Stomach (tissue), 9 donors: Measurements from ENCODE around the gene MT1G. TPM values are rescaled to one million over a fixed set of nuclear protein-coding genes. Genes with fewer than 3 reads are reported as not detected.

Experiments used
- DNase-seq, 2 donors: peaks; one replicate each; pipeline versions ENCODE4 v3.0.0 to v3.0.0-alpha.2; 2013 to 2019
- H3K27ac ChIP-seq, 5 donors: fragments of 200-600 bp in 4 of 5; sonication (generic) in 4 of 5; one replicate each; pipeline ENCODE4 v1.5.1; 2013 to 2019; ENCODE audit warnings: mild to moderate bottlenecking in 1 of 5, moderate library complexity in 1 of 5
- H3K27me3 ChIP-seq, 3 donors: fragments of 200-600 bp; sonication (generic); one replicate each; pipeline ENCODE4 v1.5.1; 2017 to 2019; ENCODE audit warnings: mixed run types in 1 of 3
- H3K36me3 ChIP-seq, 4 donors: fragments of 200-600 bp; sonication (generic); 1 replicate in 3 of 4; 2 replicates in 1 of 4; pipeline ENCODE4 v1.5.1; 2016 to 2019
- H3K4me1 ChIP-seq, 4 donors: fragments of 200-600 bp; sonication (generic); one replicate each; pipeline ENCODE4 v1.5.1; 2016 to 2019
- H3K4me3 ChIP-seq, 4 donors: fragments of 200-600 bp; sonication (generic) in 3 of 4; one replicate each; pipeline ENCODE4 v1.5.1; 2016 to 2019; ENCODE audit warnings: mild to moderate bottlenecking in 1 of 4
- H3K9me3 ChIP-seq, 4 donors: fragments of 200-600 bp; sonication (generic); one replicate each; pipeline ENCODE4 v1.5.1; 2016 to 2019
- EP300 ChIP-seq: sonication (generic); formaldehyde crosslinking; IDR thresholded peaks from one replicate; pipeline ENCODE4 v1.6.1; 2017; ENCODE audit warnings: antibody characterized with exemption
- POLR2A ChIP-seq, 4 donors: fragments of 450-650 bp; IDR thresholded peaks; one replicate each; pipeline ENCODE4 v1.6.1; 2016; ENCODE audit warnings: antibody characterized with exemption in 4 of 4, control low read depth in 2 of 4, mild to moderate bottlenecking in 1 of 4, moderate library complexity in 1 of 4
- POLR2AphosphoS5 ChIP-seq, 3 donors: sonication (generic); formaldehyde crosslinking; IDR thresholded peaks; one replicate each; pipeline ENCODE4 v1.6.1; 2016; ENCODE audit warnings: antibody characterized with exemption in 3 of 3
- WGBS, 5 donors: extraction: QIAGEN DNeasy Blood & Tissue Kit in 3 of 5; methylation state at CpG; one replicate each; pipeline versions ENCODE4 v1.1.5 to v1.1.7; 2013 to 2018; 5-methylcytosine and 5-hydroxymethylcytosine counted together
- intact Hi-C: fragments of 100-400 bp; cut with DNase I; formaldehyde crosslinking; loops from one replicate; pipeline ENCODE4 v1.15.1; 2023; ENCODE audit warnings: low total_unique reads
- polyA plus RNA-seq, 3 donors: library from polyadenylated mRNA; stranded (reverse); fragments of 200-250 nt; gene quantifications; one replicate each; pipeline ENCODE4 v1.2.3, GENCODE V29; 2013
- total RNA-seq, 5 donors: library from RNA; depleted of rRNA; stranded (reverse); fragments of >200 nt; gene quantifications; one replicate each; pipeline versions ENCODE4 v1.1.0 to v1.2.3, GENCODE V29; 2014 to 2016
- TF ChIP-seq, protein P1 (sequence below), 7 experiments: fragments of 450-650 bp in 4 of 7; fragments of 200-600 bp in 3 of 7; sonication (generic) in 3 of 7; IDR thresholded peaks; one replicate each; pipeline ENCODE4 v1.5.1; 2016 to 2019; ENCODE audit warnings: antibody characterized with exemption in 7 of 7, control low read depth in 2 of 7, mild to moderate bottlenecking in 1 of 7
- donor health status: healthy with polysubstance abuse.
- donor health status: Bipolar disorder and iron deficiency.
- donor health status: healthy.

Gene MT1G
- total and polyA plus RNA-seq, 8 donors: 174 to 4,171 (median 873) TPM; not detected in 2

GRCh38 chr16:56620339-56620897 is 47.4 kb downstream of the MT1G start:
- WGBS, 5 donors: 79 to 92% (median 81%) methylated on average over 7 to 8 of the region's 8 CpGs
- no peak for DNase-seq
- H3K4me1 ChIP-seq: peaks cover 14 to 34% (median 22%) of the 10 kb centered on the region in 4 donors
- intact Hi-C loops: no loop called here
- H3K27me3 ChIP-seq: peaks cover 0 to 25% (median 0%) of the 10 kb centered on the region in 3 donors
- H3K36me3 ChIP-seq: no peaks in the 10 kb centered on the region
- TF ChIP-seq EP300 (no peak), POLR2AphosphoS5 (IDR thresholded peaks at IDR 0.05) (no peak), POLR2A (IDR thresholded peaks at IDR 0.05) (no peak)
- TF ChIP-seq, protein P1, sequence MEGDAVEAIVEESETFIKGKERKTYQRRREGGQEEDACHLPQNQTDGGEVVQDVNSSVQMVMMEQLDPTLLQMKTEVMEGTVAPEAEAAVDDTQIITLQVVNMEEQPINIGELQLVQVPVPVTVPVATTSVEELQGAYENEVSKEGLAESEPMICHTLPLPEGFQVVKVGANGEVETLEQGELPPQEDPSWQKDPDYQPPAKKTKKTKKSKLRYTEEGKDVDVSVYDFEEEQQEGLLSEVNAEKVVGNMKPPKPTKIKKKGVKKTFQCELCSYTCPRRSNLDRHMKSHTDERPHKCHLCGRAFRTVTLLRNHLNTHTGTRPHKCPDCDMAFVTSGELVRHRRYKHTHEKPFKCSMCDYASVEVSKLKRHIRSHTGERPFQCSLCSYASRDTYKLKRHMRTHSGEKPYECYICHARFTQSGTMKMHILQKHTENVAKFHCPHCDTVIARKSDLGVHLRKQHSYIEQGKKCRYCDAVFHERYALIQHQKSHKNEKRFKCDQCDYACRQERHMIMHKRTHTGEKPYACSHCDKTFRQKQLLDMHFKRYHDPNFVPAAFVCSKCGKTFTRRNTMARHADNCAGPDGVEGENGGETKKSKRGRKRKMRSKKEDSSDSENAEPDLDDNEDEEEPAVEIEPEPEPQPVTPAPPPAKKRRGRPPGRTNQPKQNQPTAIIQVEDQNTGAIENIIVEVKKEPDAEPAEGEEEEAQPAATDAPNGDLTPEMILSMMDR (IDR thresholded peaks at IDR 0.05): no peak
- no peaks in the 10 kb centered on the region for H3K9me3 ChIP-seq
- no peak overlapping the region for H3K4me3 ChIP-seq
- no peak overlapping the region for H3K27ac ChIP-seq

DNA sequence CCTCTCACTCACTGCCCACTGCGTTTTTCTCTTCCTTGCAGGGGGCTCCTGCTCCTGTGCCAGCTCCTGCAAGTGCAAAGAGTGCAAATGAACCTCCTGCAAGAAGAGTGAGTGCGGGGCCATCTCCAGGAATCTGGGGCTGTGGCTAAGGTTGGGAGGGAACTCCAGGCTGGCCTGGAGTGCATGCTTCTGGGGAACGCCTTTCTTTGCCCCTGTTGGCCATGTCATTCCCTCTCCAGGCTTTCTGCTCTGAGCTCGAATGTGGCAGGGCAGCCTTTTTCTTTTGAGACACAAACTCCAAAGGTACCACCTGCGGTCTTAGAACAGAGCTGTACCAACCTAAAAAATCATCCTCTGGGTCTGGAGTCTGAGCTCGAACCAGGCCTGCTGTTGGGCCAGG is 49.7 kb downstream of the MT1G start:
- WGBS, 5 donors: 66 to 73% (median 71%) methylated on average over 6 of the region's 6 CpGs
- H3K9me3 ChIP-seq: no peaks in the 10 kb centered on the region
- peak overlapping the region in 1 of 4 donors; percentile 45 for H3K4me3 ChIP-seq
- H3K27me3 ChIP-seq: peaks cover 0 to 17% (median 0%) of the 10 kb centered on the region in 3 donors
- H3K27ac ChIP-seq: peak overlapping the region in 1 of 5 donors; percentile 77
- H3K36me3 ChIP-seq: no peaks in the 10 kb centered on the region
- intact Hi-C loops: no loop called here
- no peak for DNase-seq
- TF ChIP-seq EP300 (no peak), POLR2AphosphoS5 (IDR thresholded peaks at IDR 0.05) (no peak), POLR2A (IDR thresholded peaks at IDR 0.05) (no peak)
- TF ChIP-seq, protein P1 (IDR thresholded peaks at IDR 0.05): no peak
- peaks cover 14 to 39% (median 22%) of the 10 kb centered on the region in 4 donors for H3K4me1 ChIP-seq

GRCh38 chr16:56617212-56618085 is 50.4 kb downstream of the MT1G start:
- Histone ChIP-seq H3K36me3 (no peaks in the 10 kb centered on the region), H3K4me1 (peaks cover 14 to 39% (median 22%) of the 10 kb centered on the region in 4 donors), H3K9me3 (no peaks in the 10 kb centered on the region), H3K4me3 (peak overlapping the region; percentile 42 to 47 (median 44)), H3K27me3 (peaks cover 0 to 17% (median 0%) of the 10 kb centered on the region in 3 donors), H3K27ac (peak overlapping the region; percentile 64 to 77 (median 70))
- intact Hi-C loops: no loop called here
- TF ChIP-seq EP300 (no peak), POLR2A (IDR thresholded peaks at IDR 0.05) (no peak), POLR2AphosphoS5 (IDR thresholded peaks at IDR 0.05) (peak in 2 of 3 donors; percentile 74 to 78)
- TF ChIP-seq, protein P1 (IDR thresholded peaks at IDR 0.05): peak in 1 of 7 experiments; percentile 3
- WGBS, 5 donors: 1 to 5% (median 3%) methylated on average over 23 to 40 of the region's 41 CpGs
- peak; percentile 80 to 87 for DNase-seq

Other genes with a start within 250 kb of the MT1G start
- 100 to 1,000 TPM in 3 of 5 donors, 10 to 100 TPM in 2; 43.7 to 254 (median 102) TPM for gene AMFR, start 242.5 kb downstream of the MT1G start, total RNA-seq
- 10 to 100 TPM; 16.8 to 30.9 (median 17.4) TPM for gene AMFR, start 242.5 kb downstream of the MT1G start, polyA plus RNA-seq
- 100 to 1,000 TPM in 2 of 5 donors, 10 to 100 TPM in 2, 1 to 10 TPM in 1; 6.4 to 174 (median 30.4) TPM for gene NUDT21, start 216.7 kb downstream of the MT1G start, total RNA-seq
- 10 to 100 TPM; 19.4 to 28.6 (median 26.0) TPM for gene NUDT21, start 216.7 kb downstream of the MT1G start, polyA plus RNA-seq
- gene OGFOD1, start 216.5 kb downstream of the MT1G start, total RNA-seq: 100 to 1,000 TPM in 1 of 5 donors, 10 to 100 TPM in 4; 16.3 to 167 (median 38.0) TPM
- gene OGFOD1, start 216.5 kb downstream of the MT1G start, polyA plus RNA-seq: 1 to 10 TPM; 8.4 to 8.7 (median 8.6) TPM
- gene BBS2, start 148.0 kb downstream of the MT1G start, total RNA-seq: 100 to 1,000 TPM in 1 of 5 donors, 10 to 100 TPM in 4; 11.3 to 142 (median 72.4) TPM
- 10 to 100 TPM; 16.4 to 35.1 (median 28.3) TPM for gene BBS2, start 148.0 kb downstream of the MT1G start, polyA plus RNA-seq
- not detected for gene MT4, start 103.0 kb downstream of the MT1G start, total RNA-seq
- not detected for gene MT4, start 103.0 kb downstream of the MT1G start, polyA plus RNA-seq
- gene MT3, start 78.5 kb downstream of the MT1G start, total RNA-seq: 1 to 10 TPM in 1 of 5 donors, not detected in 4; 2.2 TPM
- gene MT3, start 78.5 kb downstream of the MT1G start, polyA plus RNA-seq: 1 to 10 TPM; 3.1 to 5.0 (median 4.9) TPM
- 100 to 1,000 TPM in 3 of 5 donors, 10 to 100 TPM in 2; 38.8 to 291 (median 111) TPM for gene MT2A, start 59.5 kb downstream of the MT1G start, total RNA-seq
- gene MT2A, start 59.5 kb downstream of the MT1G start, polyA plus RNA-seq: 1,000 to 10,000 TPM in 2 of 3 donors, 100 to 1,000 TPM in 1; 949 to 1,839 (median 1,778) TPM
- gene MT1E, start 42.3 kb downstream of the MT1G start, total RNA-seq: 100 to 1,000 TPM in 4 of 5 donors, 10 to 100 TPM in 1; 16.1 to 704 (median 292) TPM
- 1,000 to 10,000 TPM in 2 of 3 donors, 100 to 1,000 TPM in 1; 445 to 1,956 (median 1,098) TPM for gene MT1E, start 42.3 kb downstream of the MT1G start, polyA plus RNA-seq
- gene MT1M, start 35.4 kb downstream of the MT1G start, total RNA-seq: 10 to 100 TPM in 3 of 5 donors, 1 to 10 TPM in 1, not detected in 1; 5.2 to 57.4 (median 25.3) TPM
- gene MT1M, start 35.4 kb downstream of the MT1G start, polyA plus RNA-seq: 100 to 1,000 TPM; 135 to 155 (median 138) TPM
- gene MT1A, start 29.4 kb downstream of the MT1G start, total RNA-seq: 10 to 100 TPM in 2 of 5 donors, 1 to 10 TPM in 2, not detected in 1; 3.3 to 56.7 (median 25.5) TPM
- gene MT1A, start 29.4 kb downstream of the MT1G start, polyA plus RNA-seq: 100 to 1,000 TPM; 117 to 185 (median 169) TPM
- not detected for gene MT1B, start 16.2 kb downstream of the MT1G start, total RNA-seq
- gene MT1B, start 16.2 kb downstream of the MT1G start, polyA plus RNA-seq: 1 to 10 TPM in 1 of 3 donors, not detected in 2; 5.8 TPM
- 10 to 100 TPM in 2 of 5 donors, 1 to 10 TPM in 1, not detected in 2; 7.5 to 73.3 (median 13.3) TPM for gene MT1F, start 10.1 kb downstream of the MT1G start, total RNA-seq
- gene MT1F, start 10.1 kb downstream of the MT1G start, polyA plus RNA-seq: 100 to 1,000 TPM in 2 of 3 donors, 10 to 100 TPM in 1; 87.0 to 225 (median 161) TPM
- 10 to 100 TPM in 1 of 5 donors, not detected in 4; 33.8 TPM for gene MT1H, start 1.7 kb upstream of the MT1G start, total RNA-seq
- gene MT1H, start 1.7 kb upstream of the MT1G start, polyA plus RNA-seq: 100 to 1,000 TPM in 1 of 3 donors, 10 to 100 TPM in 2; 75.7 to 219 (median 80.0) TPM
- gene MT1X, start 14.4 kb upstream of the MT1G start, total RNA-seq: 1,000 to 10,000 TPM in 1 of 5 donors, 100 to 1,000 TPM in 4; 261 to 1,065 (median 315) TPM
- gene MT1X, start 14.4 kb upstream of the MT1G start, polyA plus RNA-seq: 1,000 to 10,000 TPM in 2 of 3 donors, 100 to 1,000 TPM in 1; 760 to 1,982 (median 1,143) TPM
- 100 to 1,000 TPM in 1 of 5 donors, 10 to 100 TPM in 4; 43.2 to 184 (median 87.5) TPM for gene NUP93, start 62.1 kb upstream of the MT1G start, total RNA-seq
- 10 to 100 TPM; 26.7 to 46.6 (median 27.4) TPM for gene NUP93, start 62.1 kb upstream of the MT1G start, polyA plus RNA-seq
- not detected for gene SLC12A3, start 197.1 kb upstream of the MT1G start, total RNA-seq
- under 1 TPM in 2 of 3 donors, not detected in 1; 0.10 to 0.12 TPM for gene SLC12A3, start 197.1 kb upstream of the MT1G start, polyA plus RNA-seq